Activated CD8-positive, alpha-beta T cell treated with anti-CD3 and anti-CD28 coated beads for 36 hours (primary cell): ENCODE results near the gene NIT2. TPM values are rescaled to one million over a fixed set of nuclear protein-coding genes. Genes with fewer than 3 reads are reported as not detected.
"Not testable (repeated sequence)": the region's sequence is repeated elsewhere in the genome, so short reads cannot be mapped to it uniquely, and the experiment has no call there.

Experiments
- ATAC-seq: fragments of 200-7000 bp; cut with Tn5 transposase; one replicate; pipeline ENCODE4 v1.10.0; 2021; ENCODE audit warnings: mild to moderate bottlenecking, moderate library complexity
- CTCF ChIA-PET: fragments of 350-600 bp; sonication (Branson Sonifier 250); formaldehyde crosslinking; loops from one replicate; lab custom pipeline; 2021; ENCODE audit warnings: antibody characterized with exemption; lab: Charles Lee
- POLR2A ChIA-PET: fragments of 350-600 bp; sonication (Branson Sonifier 250); formaldehyde crosslinking; loops from one replicate; lab custom pipeline; 2021; ENCODE audit warnings: antibody characterized with exemption; lab: Charles Lee
- DNase-seq: peaks from one replicate; pipeline ENCODE4 v3.0.0-alpha.2; 2020
- H3K27ac Mint-ChIP-seq: one replicate; pipeline ENCODE4 v1.8.0; 2021; ENCODE audit warnings: mild to moderate bottlenecking, mixed read lengths
- H3K27me3 Mint-ChIP-seq: one replicate; pipeline ENCODE4 v1.8.0; 2021; ENCODE audit warnings: mixed read lengths
- H3K36me3 Mint-ChIP-seq: one replicate; pipeline ENCODE4 v1.8.0; 2021; ENCODE audit warnings: low read depth, mixed read lengths
- H3K4me1 Mint-ChIP-seq: one replicate; pipeline ENCODE4 v1.8.0; 2021; ENCODE audit warnings: low read depth, mixed read lengths
- H3K4me3 Mint-ChIP-seq: one replicate; pipeline ENCODE4 v1.8.0; 2021; ENCODE audit warnings: mild to moderate bottlenecking, moderate library complexity, mixed read lengths
- H3K9me3 Mint-ChIP-seq: one replicate; pipeline ENCODE4 v1.8.0; 2021; ENCODE audit warnings: mixed read lengths
- CTCF ChIP-seq: fragments of 200-600 bp; IDR thresholded peaks from one replicate; pipeline ENCODE4 v1.8.0; 2022; ENCODE audit warnings: antibody characterized with exemption, mild to moderate bottlenecking
- intact Hi-C: fragments of 100-400 bp; cut with micrococcal nuclease; formaldehyde crosslinking; loops from one replicate; pipeline ENCODE4 v1.10.0; 2022
- total RNA-seq, 2 experiments: library from RNA; stranded (reverse); gene quantifications; one replicate each; pipeline ENCODE4 v1.2.3, GENCODE V29; 2021

The NIT2 gene
- total RNA-seq, 2 experiments from 2014 or later = 64.2 TPM

- DNase-seq = no peak
- ChIA-PET CTCF (interaction anchor here (0.7 to 1.5 kb wide), 2 partner anchors 61 to 250 kb away, joined by 3 to 4 read pairs; no protein-coding TSS in a partner anchor), POLR2A (interaction anchor here (0.6 to 1.2 kb wide), 4 partner anchors 8 to 456 kb away, joined by 3 to 6 read pairs (median 3); partner anchors contain the start of gene LNP1)
- no peak overlapping the region for H3K4me3 Mint-ChIP-seq
- intact Hi-C loops = no loop called here
- ATAC-seq = no peak
- no peak overlapping the region for H3K27ac Mint-ChIP-seq
- peaks cover 2% of the 10 kb centered on the region for H3K9me3 Mint-ChIP-seq
- no peak for TF ChIP-seq CTCF
- peaks cover 43% of the 10 kb centered on the region for H3K36me3 Mint-ChIP-seq
- peaks cover 17% of the 10 kb centered on the region for H3K4me1 Mint-ChIP-seq
- H3K27me3 Mint-ChIP-seq = no peaks in the 10 kb centered on the region
Measured at GRCh38 chr3:100339786-100340185, 5.2 kb downstream of the NIT2 start.

GRCh38 chr3:100340527-100340926, 6.0 kb downstream of the NIT2 start:
- ATAC-seq (no peak), DNase-seq (no peak)
- Mint-ChIP-seq H3K4me1 (peaks cover 14% of the 10 kb centered on the region), H3K27me3 (no peaks in the 10 kb centered on the region), H3K36me3 (peaks cover 45% of the 10 kb centered on the region), H3K9me3 (peaks cover 2% of the 10 kb centered on the region), H3K27ac (no peak overlapping the region), H3K4me3 (no peak overlapping the region)
- CTCF ChIA-PET = interaction anchor here (1.5 kb wide), 1 partner anchor 249 kb away, joined by 4 read pairs; no protein-coding TSS in a partner anchor
- no peak for TF ChIP-seq CTCF
- intact Hi-C loops = no loop called here
- POLR2A ChIA-PET = interaction anchor here (1.2 kb wide), 2 partner anchors 9 to 61 kb away, joined by 3 read pairs; partner anchors contain the start of gene LNP1

GRCh38 chr3:100348727-100349126, 14.2 kb downstream of the NIT2 start:
- TF ChIP-seq CTCF = no peak
- no peaks in the 10 kb centered on the region for H3K4me1 Mint-ChIP-seq
- no peak for DNase-seq
- ChIA-PET POLR2A (interaction anchor here (2.1 kb wide), 1 partner anchor 10 kb away, joined by 5 read pairs; no protein-coding TSS in a partner anchor), CTCF (interaction anchor here (0.9 to 1.1 kb wide), 2 partner anchors 11 to 174 kb away, joined by 3 to 4 read pairs; no protein-coding TSS in a partner anchor)
- H3K36me3 Mint-ChIP-seq = peaks cover 69% of the 10 kb centered on the region
- intact Hi-C loops = no loop called here
- H3K27me3 Mint-ChIP-seq = no peaks in the 10 kb centered on the region
- H3K4me3 Mint-ChIP-seq = no peak overlapping the region
- ATAC-seq = no peak
- H3K9me3 Mint-ChIP-seq = peaks cover 1% of the 10 kb centered on the region
- H3K27ac Mint-ChIP-seq = no peak overlapping the region

GRCh38 chr3:100351770-100352169, 17.2 kb downstream of the NIT2 start:
- H3K4me1 Mint-ChIP-seq, DNase-seq, H3K27ac Mint-ChIP-seq, POLR2A ChIA-PET, CTCF ChIA-PET, H3K4me3 Mint-ChIP-seq, H3K9me3 Mint-ChIP-seq, intact Hi-C loops, H3K27me3 Mint-ChIP-seq, ATAC-seq: not testable (repeated sequence)
- peaks cover 52% of the 10 kb centered on the region for H3K36me3 Mint-ChIP-seq

- ChIA-PET POLR2A (interaction anchor here (0.6 kb wide), 1 partner anchor 10 kb away, joined by 4 read pairs; no protein-coding TSS in a partner anchor), CTCF (no interaction called here)
- DNase-seq = no peak
- Mint-ChIP-seq H3K27me3 (no peaks in the 10 kb centered on the region), H3K4me3 (no peak overlapping the region), H3K4me1 (no peaks in the 10 kb centered on the region), H3K9me3 (peaks cover 1% of the 10 kb centered on the region), H3K27ac (no peak overlapping the region), H3K36me3 (peaks cover 51% of the 10 kb centered on the region)
- intact Hi-C loops = no loop called here
- no peak for TF ChIP-seq CTCF
- ATAC-seq = no peak
Measured at GRCh38 chr3:100352296-100353231, 18.0 kb downstream of the NIT2 start.
